Measurements from ENCODE around the gene MAD1L1.

DNA sequence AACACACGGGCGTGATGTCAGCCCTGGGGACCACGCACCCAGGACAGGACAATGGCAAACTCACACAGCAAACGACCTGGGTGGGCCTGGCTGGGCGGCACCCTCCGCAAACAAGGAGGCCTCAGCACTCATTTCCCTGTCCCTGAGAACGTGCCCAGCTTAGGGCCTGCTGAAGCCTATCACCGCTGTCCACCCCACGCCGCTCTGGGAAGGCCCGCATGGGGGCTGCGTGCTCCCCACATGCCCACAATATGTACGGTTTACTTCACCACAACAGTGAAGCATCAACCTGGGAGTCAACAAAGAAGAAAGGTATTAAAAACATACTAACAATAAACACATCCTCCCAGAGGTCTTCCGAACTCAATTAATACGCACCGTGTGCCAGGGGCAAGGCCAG is 12.2 kb downstream of the MAD1L1 start:
- no peak for TF ChIP-seq POLR2AphosphoS5 (IDR thresholded peaks at IDR 0.05; ENCODE audit: borderline replicate concordance, low read depth, low read length)
- no peak for TF ChIP-seq EZH2 (IDR thresholded peaks at IDR 0.05)
